ENCODE data around the gene SPRR1B.
"Not testable (repeated sequence)": the region's sequence is repeated elsewhere in the genome, so short reads cannot be mapped to it uniquely, and the experiment has no call there.

SPRR1B gene, protein sequence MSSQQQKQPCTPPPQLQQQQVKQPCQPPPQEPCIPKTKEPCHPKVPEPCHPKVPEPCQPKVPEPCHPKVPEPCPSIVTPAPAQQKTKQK

DNA sequence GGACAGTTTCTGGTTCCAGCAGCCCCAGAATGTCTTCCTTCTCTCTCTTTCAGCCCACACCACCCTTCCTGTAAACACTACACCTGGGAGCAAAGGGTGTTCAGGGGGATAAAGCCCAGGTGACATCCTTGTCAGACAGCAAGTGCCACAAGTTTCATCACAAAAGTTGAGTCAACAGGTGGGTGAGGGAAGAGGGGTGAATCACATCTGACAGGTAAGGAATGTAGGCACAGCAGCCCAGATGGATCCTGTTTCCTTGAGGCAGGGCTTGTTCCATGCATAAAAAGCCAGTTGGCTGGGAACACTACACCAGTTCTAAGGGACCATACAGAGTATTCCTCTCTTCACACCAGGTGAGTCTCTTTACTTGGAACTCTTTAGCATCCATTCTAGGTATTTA is at the start of gene SPRR1B:
TSS of gene SPRR1B (plus strand) at position 309 of the 400 bp plus-strand sequence. CDS start 1,143 bp downstream, outside the sequence.
- DNase-seq = no peak

DNA sequence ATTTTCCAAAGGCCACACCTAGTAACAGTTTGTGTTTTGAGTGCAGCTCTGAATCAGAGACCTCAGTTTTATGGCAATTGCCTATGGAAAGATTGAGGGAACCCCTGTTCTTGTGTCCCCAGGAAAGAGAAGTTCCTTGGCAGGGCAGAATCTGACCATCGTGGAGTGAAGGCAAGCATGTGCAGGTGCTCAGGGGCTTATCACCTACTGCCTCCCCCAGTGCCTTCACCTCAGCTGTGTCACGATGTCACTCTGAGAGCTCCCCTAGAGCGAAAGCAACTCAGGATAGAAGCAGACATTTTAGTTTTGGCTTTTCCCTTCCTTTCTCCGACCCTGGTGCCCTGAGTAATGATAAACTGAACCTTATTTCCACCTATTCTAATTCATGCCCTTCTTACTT is 48.9 kb upstream of the SPRR1B start:
- no peak for DNase-seq

DNA sequence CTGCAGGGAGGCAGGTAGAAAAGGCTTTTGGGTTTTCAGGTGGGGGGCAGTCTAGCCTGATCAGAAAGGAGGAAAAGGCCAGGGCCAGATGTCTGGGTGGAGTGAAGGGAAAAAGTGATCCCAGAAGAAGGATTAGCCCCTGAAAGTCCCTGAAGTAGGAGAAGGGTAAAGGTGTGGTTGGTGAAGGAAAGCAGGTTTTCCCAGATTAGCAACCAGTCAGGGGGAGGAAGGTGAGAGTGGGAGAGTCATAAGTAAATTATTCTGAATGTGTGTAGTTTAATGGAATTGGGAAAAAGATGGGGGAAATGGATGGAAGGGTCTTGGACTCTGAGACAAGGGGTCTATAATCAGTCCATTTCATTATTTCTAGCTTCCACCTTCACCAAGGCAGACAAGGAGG is 47.8 kb upstream of the SPRR1B start:
- DNase-seq = no peak

DNA sequence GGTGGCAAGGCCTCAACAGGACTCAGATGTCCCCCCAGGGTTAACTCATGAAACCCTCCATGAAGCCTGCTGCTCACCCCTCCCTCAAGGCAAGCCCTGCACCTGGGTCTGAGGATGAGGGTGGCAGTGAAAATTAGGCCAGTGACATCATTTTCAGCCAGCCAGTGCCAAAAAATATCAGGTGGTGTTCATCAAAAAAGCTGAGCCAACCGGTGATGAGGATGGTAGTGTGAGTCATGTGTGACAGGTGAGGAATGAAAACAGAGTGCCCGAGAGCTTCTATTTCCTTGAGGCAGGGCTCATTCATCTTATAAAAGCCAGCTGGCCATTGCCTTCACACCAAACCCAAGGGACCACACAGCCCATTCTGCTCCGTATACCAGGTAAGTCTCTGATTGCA is 47.3 kb upstream of the SPRR1B start, which contains the start of gene SPRR1A:
TSS of gene SPRR1A (plus strand) at position 339 of the 400 bp plus-strand sequence. CDS start 1,150 bp downstream, outside the sequence.
- DNase-seq = no peak

DNA sequence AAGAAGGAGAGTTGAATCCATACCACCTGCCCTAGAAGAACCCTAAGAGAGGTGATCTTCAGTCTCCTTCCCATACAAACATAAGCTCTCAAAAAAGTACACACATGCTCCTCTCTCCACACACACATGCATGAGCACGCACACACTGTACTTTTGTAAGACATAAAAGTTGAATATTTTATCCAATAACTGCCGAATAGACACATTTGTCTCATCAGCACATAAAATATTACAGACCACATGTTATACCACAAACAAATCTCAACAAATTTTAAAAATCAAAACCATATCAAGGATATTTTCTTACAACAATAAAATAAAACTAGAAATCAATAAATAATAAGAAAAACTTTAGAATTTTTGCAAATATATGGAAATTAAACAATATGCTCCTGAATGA is 44.4 kb upstream of the SPRR1B start:
- DNase-seq = no peak

DNA sequence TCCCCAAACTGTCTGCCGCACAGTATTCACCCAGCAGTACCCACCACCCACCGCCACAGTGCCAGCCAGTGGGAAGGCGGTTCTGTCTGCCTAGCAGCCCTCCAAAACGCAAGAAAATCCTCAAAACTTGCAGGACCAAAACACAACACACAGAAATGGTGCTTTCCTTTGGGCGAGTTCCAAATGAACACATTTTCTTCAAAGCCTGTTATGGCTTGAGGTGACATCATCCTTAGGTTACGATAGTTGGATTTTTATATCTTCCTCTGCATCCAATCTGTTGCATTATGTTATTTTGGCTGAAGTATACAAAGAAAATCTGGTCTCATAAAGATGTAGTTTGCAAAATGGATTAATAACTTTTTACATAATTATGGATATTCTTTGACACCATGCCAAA is 37.8 kb upstream of the SPRR1B start:
- DNase-seq = no peak

DNA sequence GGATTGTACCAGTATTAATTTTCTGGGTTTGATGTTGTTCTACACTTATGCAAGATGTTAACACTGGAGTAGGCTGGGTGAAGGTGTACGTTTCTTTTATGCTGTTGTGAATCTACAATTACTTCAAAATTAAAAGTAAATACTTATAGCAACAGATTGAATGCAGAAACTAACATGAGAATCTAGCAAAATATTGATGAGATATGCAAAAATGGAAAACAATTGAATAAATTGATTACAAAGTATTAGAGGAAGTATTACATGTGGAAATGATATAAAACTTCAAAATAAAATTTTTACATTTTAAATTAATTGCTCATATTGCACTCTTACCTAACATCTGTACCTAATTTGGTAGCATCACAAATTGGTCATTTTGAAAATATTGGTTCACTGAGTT is 35.2 kb upstream of the SPRR1B start:
- DNase-seq = no peak

DNA sequence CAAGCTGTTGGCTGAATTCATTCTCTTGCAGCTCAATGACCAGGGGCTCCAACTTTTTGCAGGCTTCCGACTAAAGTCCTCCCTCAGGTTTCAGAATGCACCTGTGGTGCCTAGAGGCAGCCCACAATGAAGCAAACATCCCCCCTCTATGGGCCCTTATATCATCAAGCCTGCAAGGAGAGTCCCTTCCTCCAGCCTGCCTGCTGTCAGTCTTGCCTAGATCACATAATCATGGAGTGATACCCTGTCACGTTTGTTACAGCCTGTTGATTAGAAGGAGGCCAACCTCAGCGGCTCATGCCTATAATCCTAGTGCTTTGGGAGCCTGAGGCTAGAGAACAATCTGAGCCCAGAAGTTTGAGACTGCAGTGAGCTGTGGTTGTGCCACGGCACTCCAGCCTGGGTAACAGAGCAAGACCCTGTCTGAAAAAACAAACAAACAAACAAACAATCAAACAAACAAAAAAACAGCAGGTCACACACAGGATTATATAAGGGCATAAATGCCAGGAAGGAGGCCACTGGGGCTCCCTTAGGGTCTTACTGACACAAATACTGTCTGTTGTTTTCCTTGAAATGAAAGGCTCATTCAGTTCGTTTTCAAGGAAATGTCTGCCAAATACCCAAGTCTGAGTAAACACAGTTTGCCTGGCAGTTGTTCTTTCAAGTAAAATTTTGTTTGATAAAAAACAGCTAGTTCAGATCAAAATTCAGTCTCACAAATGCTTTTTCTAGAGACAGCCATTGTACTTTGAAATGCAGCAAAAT is 34.2 kb upstream of the SPRR1B start:
- no peak for DNase-seq

DNA sequence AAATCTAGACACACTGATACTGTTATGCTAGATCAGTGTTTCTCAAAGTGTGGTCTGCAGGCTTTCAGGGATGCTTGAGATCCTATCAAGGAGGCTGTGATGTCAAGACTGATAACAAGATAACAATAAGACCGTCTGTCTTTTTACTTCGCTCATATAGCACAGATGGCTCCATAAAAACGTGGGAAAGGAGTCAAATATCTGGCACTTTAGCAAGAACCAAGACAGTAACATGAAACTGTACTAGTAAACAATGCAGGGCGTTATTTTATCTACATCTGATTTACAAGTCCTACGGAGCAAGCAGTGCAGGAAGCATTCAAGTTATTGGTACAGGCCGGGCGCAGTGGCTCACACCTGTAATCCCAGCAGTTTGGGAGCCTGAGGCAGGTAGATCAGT is 33.1 kb upstream of the SPRR1B start:
- DNase-seq = no peak

DNA sequence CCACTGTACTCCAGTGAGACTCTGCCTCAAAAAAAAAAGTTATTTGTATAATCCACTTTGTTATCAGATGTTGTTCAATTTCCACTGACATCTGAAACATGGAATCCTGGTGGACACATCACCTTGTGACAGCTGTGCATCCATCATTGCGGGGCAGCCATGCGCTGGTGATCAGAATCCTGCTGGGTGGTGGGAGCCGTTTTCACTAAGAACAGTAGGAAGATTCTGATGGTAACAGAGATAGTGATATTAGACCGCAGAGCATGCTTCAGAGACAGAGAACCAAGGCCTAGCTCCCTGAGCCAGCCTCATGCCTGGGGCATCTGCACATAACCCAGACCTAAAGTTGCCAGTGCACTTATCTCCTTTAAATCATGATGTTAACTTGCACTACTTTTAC is 32.5 kb upstream of the SPRR1B start:
- no peak for DNase-seq

DNA sequence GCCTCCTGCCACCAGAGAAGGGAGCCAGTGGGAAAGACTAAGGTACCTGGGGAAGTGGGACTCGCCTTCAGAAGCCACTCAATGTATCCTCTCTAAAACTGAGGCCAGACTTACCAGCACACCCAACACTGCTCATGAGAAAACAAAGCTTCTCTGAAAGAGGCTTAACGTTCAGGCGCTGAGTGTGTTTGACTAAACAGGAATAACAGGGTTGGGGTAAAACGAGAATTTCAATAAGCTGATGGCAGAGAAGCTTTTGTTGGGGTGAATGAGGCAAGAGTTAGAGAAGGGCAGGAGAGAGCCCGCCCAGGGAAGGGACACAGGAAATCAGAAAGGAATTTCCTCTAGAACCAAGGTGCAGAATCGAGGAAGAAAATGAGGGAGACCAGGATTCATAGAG is 31.2 kb upstream of the SPRR1B start:
- no peak for DNase-seq

DNA sequence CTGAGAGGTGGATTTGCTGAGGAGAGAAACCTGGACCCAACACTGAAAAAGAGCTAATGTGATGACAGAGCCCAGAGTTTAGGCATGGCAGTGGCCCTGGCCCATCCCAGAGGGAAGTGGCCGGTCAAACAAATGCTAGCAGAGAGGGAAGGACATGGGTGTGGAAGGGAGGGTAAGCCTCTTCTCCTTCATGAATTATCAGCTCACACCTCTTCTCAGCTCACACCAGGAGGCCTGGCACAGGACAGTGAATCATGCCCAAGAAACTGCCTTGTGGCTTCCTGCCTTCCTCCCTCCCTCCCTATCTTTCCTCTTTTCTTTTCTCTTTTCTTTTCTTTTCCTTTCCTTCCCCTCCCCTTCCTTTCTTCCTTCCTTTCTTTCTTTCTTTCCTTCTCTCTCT is 30.7 kb upstream of the SPRR1B start:
- no peak for DNase-seq

DNA sequence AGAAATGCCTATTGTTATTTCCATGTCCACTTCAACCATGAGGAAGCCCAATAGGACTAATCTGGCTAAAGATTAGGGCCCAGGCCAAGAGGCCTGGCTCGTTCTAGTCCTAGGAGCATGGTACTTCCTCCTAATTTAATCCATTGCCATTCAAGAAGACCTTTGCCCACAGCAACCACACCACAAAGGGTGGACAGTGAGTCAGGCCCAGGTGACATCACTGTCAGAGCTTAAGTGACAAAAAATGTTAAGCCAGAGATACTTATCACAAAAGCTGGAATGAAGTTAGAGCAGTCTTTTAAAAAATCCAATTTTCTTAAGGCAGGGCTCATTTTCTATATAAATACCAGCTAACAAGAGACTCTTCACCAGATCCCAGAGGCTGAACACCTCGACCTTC is 29.6 kb upstream of the SPRR1B start, which contains the start of gene SPRR3:
TSS of gene SPRR3 (plus strand) at position 368 of the 400 bp plus-strand sequence. CDS start 1,272 bp downstream, outside the sequence.
- no peak for DNase-seq

DNA sequence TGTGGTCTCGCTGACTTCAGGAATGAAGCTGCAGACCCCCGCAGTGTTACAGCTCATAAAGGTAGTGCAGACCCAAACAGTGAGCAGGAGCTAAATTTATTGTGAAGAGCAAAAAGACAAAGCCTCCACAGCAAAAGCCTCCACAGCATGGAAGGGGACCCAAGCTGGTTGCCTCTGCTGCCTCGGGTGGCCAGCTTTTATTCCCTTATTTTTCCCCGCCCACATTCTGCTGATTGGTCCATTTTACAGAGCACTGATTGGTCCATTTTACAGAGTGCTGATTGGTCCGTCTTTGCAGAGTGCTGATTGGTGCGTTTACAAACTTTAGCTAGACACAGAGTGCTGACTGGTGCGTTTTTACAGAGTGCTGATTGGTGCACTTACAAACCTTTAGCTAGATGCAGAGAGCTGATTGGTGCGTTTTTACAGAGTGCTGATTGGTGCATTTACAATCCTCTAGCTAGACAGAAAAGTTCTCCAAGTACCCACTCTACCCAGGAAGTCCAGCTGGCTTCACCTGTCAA is 19.7 kb upstream of the SPRR1B start:
- not testable (repeated sequence) for DNase-seq

DNA sequence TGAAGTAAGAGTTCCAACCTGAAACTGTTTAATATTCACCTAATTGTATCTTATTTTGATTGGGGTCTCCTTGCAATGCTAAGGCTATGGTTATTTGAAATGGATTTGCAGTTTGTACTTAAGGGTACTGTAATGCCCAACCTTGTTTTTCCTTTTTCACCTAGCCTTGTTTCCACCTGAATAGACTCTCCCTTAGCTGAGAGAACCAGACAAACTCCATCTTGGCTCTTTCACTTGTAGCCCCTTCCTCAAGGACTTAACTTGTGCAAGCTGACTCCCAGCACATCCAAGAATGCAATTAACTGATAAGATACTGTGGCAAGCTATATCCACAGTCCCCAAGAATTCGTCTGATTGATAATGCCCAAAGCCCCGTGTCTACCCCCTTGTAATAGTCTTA is 9.2 kb upstream of the SPRR1B start:
- not testable (repeated sequence) for DNase-seq

DNA sequence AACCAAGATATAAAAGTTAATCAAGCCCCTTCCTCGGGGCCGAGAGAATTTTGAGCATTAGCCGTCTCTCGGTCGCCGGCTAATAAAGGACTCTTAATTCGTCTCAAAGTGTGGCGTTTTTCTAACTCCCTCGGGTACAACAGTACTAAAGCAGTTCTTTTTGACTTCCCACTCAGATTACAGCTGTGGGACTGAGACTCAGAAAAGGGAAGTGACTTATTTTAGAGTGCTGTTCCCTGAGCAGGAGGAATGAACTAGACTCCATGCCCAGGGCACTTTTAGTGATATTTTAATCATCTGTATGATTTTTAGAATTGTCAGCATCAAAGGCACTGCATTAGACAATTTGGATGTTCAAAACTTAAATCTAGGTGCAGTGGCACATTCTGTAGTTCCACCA is 8.7 kb upstream of the SPRR1B start:
- DNase-seq = not testable (repeated sequence)

DNA sequence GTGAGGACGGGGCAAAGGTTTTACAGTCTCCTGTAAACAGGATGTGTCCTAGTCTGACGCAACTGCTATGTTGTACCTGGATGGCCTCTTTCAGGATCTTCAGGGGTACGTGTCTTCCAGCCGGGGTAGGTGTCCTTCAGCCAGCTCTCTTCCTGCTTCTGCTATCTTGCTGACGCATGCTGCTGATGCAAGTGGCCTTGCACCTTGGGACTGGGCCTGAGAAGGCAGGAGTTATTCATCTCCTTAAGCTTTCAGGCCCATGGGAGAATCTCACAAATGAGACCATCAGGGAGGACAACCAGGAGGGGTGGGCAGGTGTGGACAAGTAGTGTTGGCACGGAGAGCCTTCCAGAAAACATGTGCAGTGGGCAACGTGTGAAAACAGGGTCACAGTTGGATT is 7.9 kb upstream of the SPRR1B start:
- no peak for DNase-seq

DNA sequence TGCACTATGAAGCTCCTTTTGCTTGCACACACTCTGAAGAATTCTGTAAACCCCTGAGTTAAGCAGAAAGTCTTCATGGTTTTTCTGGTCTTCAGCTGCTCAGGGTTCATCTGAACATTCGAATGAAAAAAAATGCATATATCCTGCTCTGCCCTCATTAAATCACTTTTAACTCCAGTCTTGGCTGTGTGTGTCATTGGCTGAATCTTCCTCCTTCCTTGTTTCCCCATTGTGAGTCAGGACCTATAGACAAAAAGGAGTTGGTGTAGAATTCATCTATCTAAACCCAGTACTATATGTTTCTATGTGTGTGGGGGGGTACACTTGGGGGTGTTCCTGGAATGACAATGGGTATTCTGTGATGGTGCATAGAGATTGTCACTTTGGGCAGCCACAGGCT is 6.6 kb upstream of the SPRR1B start:
- DNase-seq = no peak

DNA sequence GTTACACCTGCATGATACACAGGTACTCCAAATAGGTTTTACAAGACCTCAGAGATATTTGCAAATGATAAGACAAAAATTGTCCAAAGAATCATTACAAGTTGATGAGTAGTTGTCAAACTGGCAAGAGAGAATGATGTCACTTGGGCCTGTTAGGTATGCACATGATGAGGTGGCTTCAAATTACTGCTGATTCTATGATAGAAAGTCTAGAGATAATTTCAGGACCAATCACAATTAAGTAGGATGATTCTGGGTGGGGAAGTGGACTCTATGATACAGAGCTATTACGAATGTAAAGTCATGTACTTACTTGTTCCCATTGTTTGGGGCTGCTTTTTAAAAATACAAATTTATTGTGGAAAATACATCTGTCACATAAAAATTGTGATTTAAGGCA is 5.2 kb upstream of the SPRR1B start:
- DNase-seq = no peak

DNA sequence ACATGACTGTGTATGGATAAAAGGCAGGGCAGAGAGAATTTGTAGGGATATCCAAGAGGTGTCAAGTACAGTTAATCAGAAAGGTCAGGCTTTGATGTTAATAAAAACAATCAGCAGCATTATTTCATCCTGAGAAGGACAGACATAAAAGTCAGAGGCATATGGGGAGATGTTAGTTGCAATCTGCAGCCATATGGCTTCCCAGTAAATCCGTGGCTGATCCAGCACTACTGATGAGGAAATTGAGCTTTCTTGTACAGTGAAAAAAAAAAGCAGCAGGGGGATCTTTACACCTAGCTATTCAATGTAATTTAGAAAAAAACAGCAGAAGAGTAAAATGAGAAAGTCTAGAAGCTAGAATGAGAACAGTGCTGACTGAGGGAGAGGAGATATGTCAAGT is 2.2 kb upstream of the SPRR1B start:
- no peak for DNase-seq

DNA sequence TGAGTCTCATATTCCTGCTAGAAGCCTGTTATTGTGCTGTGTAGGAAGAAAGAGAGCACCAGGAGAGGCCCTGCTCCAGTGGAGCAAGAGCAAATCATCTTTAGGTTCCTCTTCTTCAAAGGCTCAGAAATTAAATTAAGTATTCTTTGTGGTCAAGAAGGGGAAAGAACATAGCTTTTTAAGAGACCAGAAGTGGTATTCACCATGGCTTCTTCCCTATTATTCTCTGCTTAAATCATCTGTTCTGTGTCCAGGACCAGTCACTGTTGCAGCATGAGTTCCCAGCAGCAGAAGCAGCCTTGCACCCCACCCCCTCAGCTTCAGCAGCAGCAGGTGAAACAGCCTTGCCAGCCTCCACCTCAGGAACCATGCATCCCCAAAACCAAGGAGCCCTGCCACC is 1.1 kb downstream of the SPRR1B start:
- no peak for DNase-seq

DNA sequence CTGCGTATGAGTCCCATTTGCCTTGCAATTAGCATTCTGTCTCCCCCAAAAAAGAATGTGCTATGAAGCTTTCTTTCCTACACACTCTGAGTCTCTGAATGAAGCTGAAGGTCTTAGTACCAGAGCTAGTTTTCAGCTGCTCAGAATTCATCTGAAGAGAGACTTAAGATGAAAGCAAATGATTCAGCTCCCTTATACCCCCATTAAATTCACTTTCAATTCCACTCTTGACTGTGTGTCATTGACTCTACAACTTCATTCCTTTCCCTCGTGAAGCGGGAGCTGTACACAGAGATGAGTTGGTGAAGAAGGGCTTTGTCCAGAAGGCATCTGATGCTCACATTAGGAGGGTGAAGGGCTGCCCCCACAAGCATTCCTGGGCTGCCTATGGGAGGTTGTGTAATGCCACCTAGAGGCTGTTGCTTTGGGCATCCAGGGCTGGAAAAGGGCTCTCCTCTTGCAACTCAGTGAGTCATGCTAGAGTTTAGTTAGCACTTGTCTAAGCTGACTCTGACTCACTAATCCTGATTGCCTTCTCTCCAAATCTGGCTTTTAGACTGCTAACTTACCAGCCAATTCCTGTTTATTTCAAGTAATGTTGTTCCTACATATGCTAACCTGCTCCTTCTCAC is 1.8 kb downstream of the SPRR1B start:
- no peak for DNase-seq

DNA sequence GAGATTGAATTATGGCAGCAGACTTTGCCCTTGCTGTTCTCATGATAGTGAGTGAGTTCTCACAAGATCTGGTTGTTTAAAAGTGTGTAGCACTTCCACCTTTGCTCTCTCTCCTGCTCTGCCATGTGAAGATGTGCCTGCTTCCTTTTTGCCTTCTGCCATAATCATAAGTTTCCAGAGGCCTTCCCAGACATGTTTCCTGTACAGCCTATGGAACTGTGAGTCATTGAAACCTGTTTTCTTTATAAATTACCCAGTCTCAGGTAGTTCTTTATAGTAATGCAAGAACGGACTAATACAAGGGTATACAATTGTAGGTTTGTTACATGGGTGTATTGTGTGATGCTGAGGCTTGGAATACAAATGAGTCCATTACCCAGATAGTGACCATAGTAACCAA is 4.2 kb downstream of the SPRR1B start:
- no peak for DNase-seq
